ENCODE measurements around the gene AARS1. TPM values are rescaled to one million over a fixed set of nuclear protein-coding genes. Genes with fewer than 3 reads are reported as not detected.

AARS1 gene
- total and polyA plus RNA-seq, 2 of the 8 experiments (the other 6 are each of a cell fraction or from before 2014, with no cell fraction given): 130 to 235 TPM

- peak; percentile 55 to 77 (median 62) for TF ChIP-seq CTCF (IDR thresholded peaks at IDR 0.05; ENCODE audit: control extremely low read depth in 1 of 3, insufficient read depth in 1 of 3, low read depth in 1 of 3, low read length in 3 of 3)
- TF ChIP-seq RAD21 (IDR thresholded peaks at IDR 0.05 in 1 of 2, conservative IDR thresholded peaks at IDR 0.05 in 1 of 2; ENCODE audit: low read depth in 2 of 2, low read length in 2 of 2): peak in 1 of 2 experiments; percentile 3; a peak in 1 of 4 replicates
- TF ChIP-seq GTF2F1 (IDR thresholded peaks at IDR 0.05; ENCODE audit: borderline replicate concordance, low read depth, low read length): no peak
- no peak for TF ChIP-seq CHD2 (IDR thresholded peaks at IDR 0.05; ENCODE audit: low read length)
- 0 out of 2 replicates have a peak, but pooled peaks have one; percentile 20 for TF ChIP-seq POLR2AphosphoS5 (IDR thresholded peaks at IDR 0.05; ENCODE audit: low read depth, low read length)
- no peak overlapping the region for H4K5ac ChIP-seq (ENCODE audit: insufficient read length, low read depth, low read length)
These were observed 35.8 kb downstream of the AARS1 start for GRCh38 chr16:70253291-70254106.

More at GRCh38 chr16:70253291-70254106, 35.8 kb downstream of the AARS1 start:
- Histone ChIP-seq H2AFZ (ENCODE audit: low read length) (no peak overlapping the region), H3K9me3 (ENCODE audit: insufficient read depth in 2 of 2, low read depth in 1 of 2, low read length in 1 of 2) (no peaks in the 10 kb centered on the region), H4K91ac (replicated peaks; ENCODE audit: insufficient read length, low read length) (no peak overlapping the region), H3K4ac (replicated peaks; ENCODE audit: insufficient read length, low read depth, low read length) (no peak overlapping the region), H3K4me1 (replicated peaks in 1 of 4; ENCODE audit: control insufficient read depth in 3 of 4, insufficient read depth in 4 of 4, low read length in 3 of 4) (no peaks in the 10 kb centered on the region; a peak in 2 of 7 replicates), H4K8ac (ENCODE audit: extremely low read depth, insufficient read depth, low read length) (peak overlapping the region; percentile 84), H2BK5ac (ENCODE audit: low read depth, low read length) (no peak overlapping the region; the same call in none of the 2 replicates), H3K79me2 (ENCODE audit: control insufficient read depth in 1 of 2, insufficient read depth in 2 of 2, low read length in 2 of 2) (peaks cover 0 to 20% of the 10 kb centered on the region in 2 experiments; a peak in 2 of 4 replicates), H3K23ac (ENCODE audit: insufficient read length) (no peak overlapping the region), H3K79me1 (ENCODE audit: low read depth, low read length) (peaks cover 5% of the 10 kb centered on the region), H2AK5ac (ENCODE audit: low read depth, low read length) (no peak overlapping the region), H4K20me1 (replicated peaks in 1 of 2; ENCODE audit: control insufficient read depth in 1 of 2, insufficient read depth in 2 of 2, low read length in 2 of 2) (peaks cover 7 to 21% of the 10 kb centered on the region in 2 experiments), H3K18ac (ENCODE audit: extremely low read depth, low read length) (no peak overlapping the region), H3K14ac (ENCODE audit: insufficient read length) (no peak overlapping the region), H2BK15ac (ENCODE audit: low read length) (no peak overlapping the region), H3K4me3 (ENCODE audit: extremely low read depth in 1 of 4, insufficient read depth in 2 of 4, low read depth in 3 of 4, low read length in 4 of 4) (no peak overlapping the region), H3K27ac (ENCODE audit: low read depth, low read length) (no peak overlapping the region), H3K56ac (replicated peaks; ENCODE audit: insufficient read length, low read depth, low read length) (no peak overlapping the region), H3K23me2 (ENCODE audit: low read depth, low read length) (peaks cover 3% of the 10 kb centered on the region; the same call in 1 of the 2 replicates), H3K27me3 (replicated peaks in 1 of 4; ENCODE audit: control insufficient read depth in 3 of 4, extremely low read depth in 1 of 4, insufficient read depth in 3 of 4, low read length in 3 of 4) (no peaks in the 10 kb centered on the region), H2BK12ac (ENCODE audit: low read depth, low read length) (no peak overlapping the region), H3K36me3 (ENCODE audit: control insufficient read depth in 2 of 4, insufficient read depth in 4 of 4, low read length in 3 of 4) (peaks cover 39 to 65% (median 59%) of the 10 kb centered on the region in 4 experiments), H3K9ac (replicated peaks in 1 of 4; ENCODE audit: extremely low read depth in 1 of 4, low read depth in 3 of 4, low read length in 3 of 4) (no peak overlapping the region), H2BK120ac (replicated peaks; ENCODE audit: low read depth, low read length) (no peak overlapping the region), H2BK20ac (ENCODE audit: low read length) (no peak overlapping the region), H3K4me2 (ENCODE audit: insufficient read depth in 1 of 2, low read depth in 2 of 2, low read length in 2 of 2) (no peak overlapping the region)
- POLR2A ChIA-PET (ENCODE audit: partially characterized antibody): interaction anchor here (0.6 to 12.3 kb wide), 4 partner anchors 10 to 139 kb away, joined by 3 to 414 read pairs (median 34); partner anchors contain the start of gene AARS1
- 94% methylated on average over 16 of the region's 16 CpGs; no CpG with 5 or more reads in 1 of the 2 experiments for WGBS, 2 experiments (ENCODE audit: extremely low coverage in 1 of 2, insufficient coverage in 1 of 2, insufficient read length in 1 of 2, insufficient replicate concordance in 2 of 2, low coverage in 1 of 2, low lambda C conversion rate in 2 of 2, missing lambda C conversion rate in 1 of 2)
- CTCF ChIA-PET (ENCODE audit: partially characterized antibody): interaction anchor here (0.7 to 8.3 kb wide), 14 partner anchors 10 to 476 kb away, joined by 3 to 67 read pairs (median 4); partner anchors contain the start of genes AARS1 and DDX19B
- no peak for FAIRE-seq
- peak in 1 of 2 experiments; percentile 81 for DNase-seq (ENCODE audit: low read depth in 1 of 2, low spot score in 2 of 2)

Data from H1 (cell line).